Measurements from ENCODE around the gene PDLIM1.

The PDLIM1 gene

GRCh38 chr10:95236068-95236903 is 54.5 kb downstream of the PDLIM1 start:
- H3K4me3 ChIP-seq (ENCODE audit: insufficient read depth, low read length, poor library complexity, severe bottlenecking), result no peak overlapping the region

GRCh38 chr10:95235676-95236067 is 55.1 kb downstream of the PDLIM1 start:
- Histone ChIP-seq H2AFZ (ENCODE audit: low read depth, low read length, severe bottlenecking) (no peak overlapping the region), H3K4me3 (ENCODE audit: insufficient read depth, low read length, poor library complexity, severe bottlenecking) (no peak overlapping the region), H3F3A (ENCODE audit: insufficient read depth) (peaks cover 5% of the 10 kb centered on the region), H3K9ac (ENCODE audit: low read length) (0 out of 2 replicates have a peak overlapping the region, but pooled peaks have one; percentile 9), H3K9me2 (replicated peaks; ENCODE audit: insufficient read depth, low read length) (no peaks in the 10 kb centered on the region), H4K20me1 (ENCODE audit: low read depth, low read length) (no peaks in the 10 kb centered on the region), H3K79me2 (ENCODE audit: insufficient read depth, low read length) (no peaks in the 10 kb centered on the region), H3K9me3 (ENCODE audit: insufficient read depth, low read length) (no peaks in the 10 kb centered on the region), H3K27ac (ENCODE audit: low read depth, low read length) (peak overlapping the region; percentile 86), H3K27me3 (ENCODE audit: low read length) (no peaks in the 10 kb centered on the region), H3K36me3 (ENCODE audit: low read length) (no peaks in the 10 kb centered on the region), H3K4me2 (ENCODE audit: low read depth, low read length, poor library complexity, severe bottlenecking) (peak overlapping the region; percentile 46)
- TF ChIP-seq CTCF (IDR thresholded peaks at IDR 0.05; ENCODE audit: insufficient read depth, low read length, poor library complexity, severe bottlenecking) (no peak), EZH2phosphoT487 (conservative IDR thresholded peaks at IDR 0.05; ENCODE audit: low read length) (no peak)

More at GRCh38 chr10:95236068-95236903, 54.5 kb downstream of the PDLIM1 start:
- Histone ChIP-seq H3K79me2 (ENCODE audit: insufficient read depth, low read length) (no peaks in the 10 kb centered on the region), H3K9me3 (ENCODE audit: insufficient read depth, low read length) (no peaks in the 10 kb centered on the region), H3F3A (ENCODE audit: insufficient read depth) (peaks cover 5% of the 10 kb centered on the region), H4K20me1 (ENCODE audit: low read depth, low read length) (no peaks in the 10 kb centered on the region), H3K9ac (ENCODE audit: low read length) (peak overlapping the region; percentile 34), H3K4me2 (ENCODE audit: low read depth, low read length, poor library complexity, severe bottlenecking) (peak overlapping the region; percentile 46), H3K36me3 (ENCODE audit: low read length) (no peaks in the 10 kb centered on the region), H3K9me2 (replicated peaks; ENCODE audit: insufficient read depth, low read length) (no peaks in the 10 kb centered on the region), H3K27me3 (ENCODE audit: low read length) (no peaks in the 10 kb centered on the region), H2AFZ (ENCODE audit: low read depth, low read length, severe bottlenecking) (no peak overlapping the region), H3K27ac (ENCODE audit: low read depth, low read length) (peak overlapping the region; percentile 86)
- TF ChIP-seq EZH2phosphoT487 (conservative IDR thresholded peaks at IDR 0.05; ENCODE audit: low read length), result no peak
- no peak for TF ChIP-seq CTCF (IDR thresholded peaks at IDR 0.05; ENCODE audit: insufficient read depth, low read length, poor library complexity, severe bottlenecking)

GRCh38 chr10:95234951-95235350 is 55.9 kb downstream of the PDLIM1 start:
- H3K27ac ChIP-seq (ENCODE audit: low read depth, low read length), result no peak overlapping the region
- peaks cover 5% of the 10 kb centered on the region for H3F3A ChIP-seq (ENCODE audit: insufficient read depth)
- no peak for TF ChIP-seq CTCF (IDR thresholded peaks at IDR 0.05; ENCODE audit: insufficient read depth, low read length, poor library complexity, severe bottlenecking)
- no peak for TF ChIP-seq EZH2phosphoT487 (conservative IDR thresholded peaks at IDR 0.05; ENCODE audit: low read length)

More at GRCh38 chr10:95234951-95235350, 55.9 kb downstream of the PDLIM1 start:
- no peak overlapping the region for H3K9ac ChIP-seq (ENCODE audit: low read length)
- no peaks in the 10 kb centered on the region for H3K79me2 ChIP-seq (ENCODE audit: insufficient read depth, low read length)
- no peaks in the 10 kb centered on the region for H3K36me3 ChIP-seq (ENCODE audit: low read length)
- H3K9me3 ChIP-seq (ENCODE audit: insufficient read depth, low read length), result no peaks in the 10 kb centered on the region
- no peaks in the 10 kb centered on the region for H4K20me1 ChIP-seq (ENCODE audit: low read depth, low read length)
- H3K4me3 ChIP-seq (ENCODE audit: insufficient read depth, low read length, poor library complexity, severe bottlenecking), result no peak overlapping the region
- H3K9me2 ChIP-seq (replicated peaks; ENCODE audit: insufficient read depth, low read length), result no peaks in the 10 kb centered on the region
- H2AFZ ChIP-seq (ENCODE audit: low read depth, low read length, severe bottlenecking), result no peak overlapping the region
- H3K27me3 ChIP-seq (ENCODE audit: low read length), result no peaks in the 10 kb centered on the region
- no peak overlapping the region for H3K4me2 ChIP-seq (ENCODE audit: low read depth, low read length, poor library complexity, severe bottlenecking)
